Endothelial cell of umbilical vein (primary cell): ENCODE measurements around the gene PITPNB. TPM values are rescaled to one million over a fixed set of nuclear protein-coding genes. Genes with fewer than 3 reads are reported as not detected.

Experiments
- BruUV-seq: library from RNA; stranded (reverse); fragments of 400-500 nt; replicated peaks from 2 replicates; lab custom pipeline; 2021; lab: Mats Ljungman, UMichigan
- CTCF ChIA-PET: fragments of 300-600, 350-600 bp; sonication (Branson Sonifier 250); formaldehyde crosslinking; loops from one replicate; lab custom pipeline; 2021; ENCODE audit warnings: antibody characterized with exemption, inconsistent platforms; lab: Charles Lee
- POLR2A ChIA-PET: fragments of 300-600, 350-600 bp; sonication (Branson Sonifier 250); formaldehyde crosslinking; loops from one replicate; lab custom pipeline; 2021; ENCODE audit warnings: antibody characterized with exemption, inconsistent platforms; lab: Charles Lee
- DNase-seq: peaks from one replicate; pipeline ENCODE4 v3.0.0-alpha.2; 2011; ENCODE audit warnings: low read depth, low spot score
- FAIRE-seq: peaks from 2 replicates; lab custom pipeline; 2011; peaks lifted over from hg19 to GRCh38; lab: Jason Lieb, UNC
- H2AFZ ChIP-seq: 2 replicates; pipeline ENCODE4 v1.6.0; 2012; ENCODE audit warnings: low read depth, low read length, control low read depth, inconsistent platforms
- H3K27ac ChIP-seq: 2 replicates; pipeline ENCODE4 v1.5.1; 2011; ENCODE audit warnings: low read depth, mild to moderate bottlenecking, control low read depth, low read length, moderate library complexity; ENCODE audit not compliant: insufficient read depth
- H3K27me3 ChIP-seq, 2 experiments: 2 replicates each; pipeline versions ENCODE4 v1.6.0 to v1.6.1; 2011; ENCODE audit warnings: low read length in 2 of 2, mixed read lengths in 1 of 2; ENCODE audit not compliant: control insufficient read depth in 2 of 2, insufficient read depth in 2 of 2
- H3K36me3 ChIP-seq, 2 experiments: 2 replicates in 1 of 2; 3 replicates in 1 of 2; pipeline ENCODE4 v1.5.1; 2011; ENCODE audit warnings: low read length in 2 of 2, mild to moderate bottlenecking in 1 of 2, moderate library complexity in 1 of 2; ENCODE audit not compliant: control insufficient read depth in 2 of 2, insufficient read depth in 2 of 2; ENCODE audit errors: extremely low read depth in 1 of 2
- H3K4me1 ChIP-seq: 3 replicates; pipeline ENCODE4 v1.5.1; 2011; ENCODE audit warnings: mild to moderate bottlenecking, low read length; ENCODE audit not compliant: control insufficient read depth, insufficient read depth; ENCODE audit errors: extremely low read depth
- H3K4me2 ChIP-seq: 2 replicates; pipeline ENCODE4 v1.6.1; 2011; ENCODE audit warnings: low read length, control low read depth, mixed read lengths; ENCODE audit not compliant: insufficient read depth
- H3K4me3 ChIP-seq, 3 experiments: fragments of 200-600 bp in 1 of 3; sonication (generic), shearing (Covaris generic) in 1 of 3; replicated peaks in 1 of 3; 2 replicates each; pipeline ENCODE4 v1.5.1; 2011 to 2016; ENCODE audit warnings: control low read depth in 3 of 3, low read length in 3 of 3, mild to moderate bottlenecking in 2 of 3, inconsistent platforms in 1 of 3, low read depth in 1 of 3, moderate library complexity in 1 of 3; ENCODE audit not compliant: insufficient read depth in 1 of 3
- H3K79me2 ChIP-seq: 2 replicates; pipeline ENCODE4 v1.6.0; 2012; ENCODE audit warnings: low read length, inconsistent platforms; ENCODE audit not compliant: control insufficient read depth, insufficient read depth
- H3K9ac ChIP-seq: replicated peaks from 2 replicates; pipeline ENCODE3; 2011; ENCODE audit warnings: low read length, control low read depth; ENCODE audit not compliant: insufficient read depth; ENCODE audit errors: extremely low read depth
- H3K9me1 ChIP-seq: replicated peaks from 3 replicates; pipeline ENCODE4 v1.6.0; 2011; ENCODE audit warnings: mild to moderate bottlenecking, low read length; ENCODE audit not compliant: control insufficient read depth, insufficient read depth; ENCODE audit errors: extremely low read depth
- H3K9me3 ChIP-seq: replicated peaks from 2 replicates; pipeline ENCODE4 v1.5.1; 2012; ENCODE audit warnings: low read length, inconsistent platforms; ENCODE audit not compliant: control insufficient read depth, insufficient read depth
- H4K20me1 ChIP-seq: replicated peaks from 2 replicates; pipeline ENCODE3; 2011; ENCODE audit warnings: mild to moderate bottlenecking, low read length; ENCODE audit not compliant: control insufficient read depth, insufficient read depth; ENCODE audit errors: extremely low read depth
- CTCF ChIP-seq, 2 donors: IDR thresholded peaks; 1 replicate in 1 of 2; 2 replicates in 1 of 2; pipeline ENCODE4 v1.5.1; 2011; ENCODE audit warnings: low read length in 2 of 2, mild to moderate bottlenecking in 2 of 2, moderate library complexity in 2 of 2, control low read depth in 1 of 2, inconsistent platforms in 1 of 2, low read depth in 1 of 2; ENCODE audit not compliant: insufficient read depth in 1 of 2; ENCODE audit errors: extremely low read depth in 1 of 2
- EZH2 ChIP-seq: IDR thresholded peaks from 2 replicates; pipeline ENCODE4 v1.6.1; 2012; ENCODE audit warnings: borderline replicate concordance, low read depth, mild to moderate bottlenecking, moderate library complexity, low read length, inconsistent platforms; ENCODE audit not compliant: severe bottlenecking
- FOS ChIP-seq: IDR thresholded peaks from 2 replicates; pipeline ENCODE4 v1.6.1; 2011; ENCODE audit warnings: mild to moderate bottlenecking, low read length, moderate library complexity, borderline replicate concordance; ENCODE audit not compliant: insufficient read depth
- GATA2 ChIP-seq: IDR thresholded peaks from 2 replicates; pipeline ENCODE4 v1.7.0; 2011; ENCODE audit warnings: low read depth, mild to moderate bottlenecking, moderate library complexity, mixed read lengths, low read length; ENCODE audit not compliant: insufficient read length, insufficient read depth
- JUN ChIP-seq: IDR thresholded peaks from 2 replicates; pipeline ENCODE4 v1.6.1; 2011; ENCODE audit warnings: borderline replicate concordance, low read depth; ENCODE audit not compliant: insufficient read length, insufficient read depth
- MAX ChIP-seq: IDR thresholded peaks from 2 replicates; pipeline ENCODE4 v1.6.1; 2011; ENCODE audit not compliant: insufficient read depth, insufficient read length
- MYC ChIP-seq: IDR thresholded peaks from one replicate; pipeline ENCODE4 v1.6.1; 2011; ENCODE audit warnings: mild to moderate bottlenecking, low read depth, low read length
- POLR2A ChIP-seq: IDR thresholded peaks from 2 replicates; pipeline ENCODE4 v1.6.1; 2012; ENCODE audit warnings: low read depth, mild to moderate bottlenecking, control low read depth, low read length
- POLR2AphosphoS5 ChIP-seq: IDR thresholded peaks from 2 replicates; pipeline ENCODE4 v1.6.1; 2012; ENCODE audit warnings: low read depth, mild to moderate bottlenecking, control low read depth, low read length, moderate library complexity; ENCODE audit not compliant: insufficient read depth
- dilution Hi-C: fragments of 300-500 bp; cut with MboI; formaldehyde crosslinking; loops from one replicate; pipeline ENCODE4 v1.15.0; 2019; ENCODE audit warnings: low sequenced_read_pairs; ENCODE audit not compliant: extremely low pct_ligation_motif_present
- intact Hi-C: fragments of 100-400 bp; cut with micrococcal nuclease; formaldehyde crosslinking; loops from one replicate; pipeline ENCODE4 v1.10.0; 2022
- polyA plus RNA-seq, 4 experiments: library from polyadenylated mRNA; depleted of rRNA in 3 of 4; stranded (reverse) in 3 of 4; unstranded in 1 of 4; fragments of >200 nt; gene quantifications; 2 replicates each; pipeline versions ENCODE4 v1.2.1 to v1.2.3, GENCODE V29; 2011 to 2012; ENCODE audit warnings: missing spikeins in 1 of 4
- total RNA-seq: library from RNA; stranded (reverse); gene quantifications from 2 replicates; pipeline ENCODE4 v1.2.3, GENCODE V29; 2021

Gene PITPNB
- total and polyA plus RNA-seq, 2 donors (not counting 3 experiments of a cell fraction or from before 2014, with no cell fraction given), result 29.7 to 108 TPM

DNA sequence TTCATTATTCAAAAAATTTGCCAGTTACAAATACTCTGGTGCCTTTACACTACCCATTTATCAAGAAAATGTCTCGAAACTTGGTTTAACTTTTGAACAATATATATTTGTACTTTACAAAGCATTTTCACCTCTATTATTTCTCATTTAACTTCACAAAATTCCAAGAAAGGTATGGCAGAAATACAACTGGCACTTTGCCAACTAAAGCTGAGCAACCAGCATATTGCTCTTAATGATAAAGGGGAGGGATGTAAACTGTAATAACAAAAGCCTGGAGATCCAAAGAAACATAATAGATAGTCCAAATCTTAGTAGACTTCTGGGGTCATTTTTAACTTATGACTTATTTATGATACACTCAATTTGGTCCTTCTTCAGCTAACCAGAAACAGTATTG is 7.7 kb downstream of the PITPNB start:
- peaks cover 12% of the 10 kb centered on the region for H4K20me1 ChIP-seq
- dilution Hi-C loops, result no loop called here
- POLR2A ChIA-PET, result no interaction called here

More for the DNA sequence above, 7.7 kb downstream of the PITPNB start:
- DNase-seq (peak; percentile 38), FAIRE-seq (no peak)
- intact Hi-C loops, result no loop called here
- Histone ChIP-seq H3K27ac (no peak overlapping the region), H3K9ac (no peak overlapping the region), H2AFZ (no peak overlapping the region), H3K9me1 (no peaks in the 10 kb centered on the region), H3K27me3 (no peaks in the 10 kb centered on the region), H3K4me2 (no peak overlapping the region), H3K36me3 (peaks cover 3 to 17% of the 10 kb centered on the region in 2 experiments), H3K4me1 (peaks cover 24% of the 10 kb centered on the region), H3K9me3 (no peaks in the 10 kb centered on the region), H3K4me3 (no peak overlapping the region), H3K79me2 (peaks cover 96% of the 10 kb centered on the region)
- CTCF ChIA-PET, result interaction anchor here (1.3 to 1.4 kb wide), 2 partner anchors 24 to 109 kb away, joined by 3 to 4 read pairs; no protein-coding TSS in a partner anchor
- TF ChIP-seq POLR2A (no peak), JUN (no peak), CTCF (IDR thresholded peaks at IDR 0.05; ENCODE audit: extremely low read depth in 1 of 2, insufficient read depth in 1 of 2, low read depth in 1 of 2, low read length in 2 of 2) (no peak), MYC (no peak), EZH2 (no peak), FOS (no peak), MAX (no peak), GATA2 (no peak), POLR2AphosphoS5 (no peak)
- no TSS peak for BruUV-seq
